ENCODE results near the gene PRPS1. TPM values are rescaled to one million over a fixed set of nuclear protein-coding genes. Genes with fewer than 3 reads are reported as not detected.

Gene PRPS1
- polyA plus RNA-seq, 1 donor (not counting 4 experiments of a cell fraction or from before 2014, with no cell fraction given): 48.4 TPM

DNA sequence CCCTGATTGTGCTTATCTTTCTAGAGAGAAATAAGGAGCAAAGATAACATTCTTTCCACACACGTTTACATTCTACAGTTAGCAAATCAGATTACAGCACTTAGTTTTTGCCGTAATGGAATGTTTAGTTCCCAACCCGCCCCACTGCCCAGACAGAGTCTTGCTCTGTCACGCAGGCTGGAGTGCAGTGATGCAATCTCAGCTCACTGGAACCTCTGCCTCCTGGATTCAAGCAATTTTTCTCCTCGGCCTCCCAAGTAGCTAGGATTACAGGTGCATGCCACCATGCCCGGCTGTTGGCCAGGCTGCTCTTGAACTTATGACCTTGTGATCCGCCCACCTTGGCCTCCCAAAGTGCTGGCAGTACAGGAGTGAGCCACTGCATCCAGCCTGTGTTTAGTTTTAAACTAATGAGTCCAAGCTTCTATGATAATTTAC is 8.4 kb upstream of the PRPS1 start:
- Histone ChIP-seq H4K20me1 (ENCODE audit: control insufficient read depth, extremely low read depth, insufficient read depth, low read length) (no peaks in the 10 kb centered on the region), H3K4me3 (ENCODE audit: control insufficient read depth in 2 of 3, extremely low read depth in 1 of 3, insufficient read depth in 2 of 3, low read depth in 1 of 3, low read length in 3 of 3) (no peak overlapping the region), H3K36me3 (ENCODE audit: control insufficient read depth in 2 of 2, extremely low read depth in 1 of 2, insufficient read depth in 2 of 2, low read length in 2 of 2) (no peaks in the 10 kb centered on the region), H3K4me1 (ENCODE audit: control insufficient read depth, extremely low read depth, insufficient read depth, low read length) (no peaks in the 10 kb centered on the region), H3K4me2 (ENCODE audit: control insufficient read depth, extremely low read depth, insufficient read depth, low read depth, low read length) (no peak overlapping the region), H2AFZ (ENCODE audit: control insufficient read depth, low read length) (no peak overlapping the region), H3K27ac (ENCODE audit: control insufficient read depth, insufficient read depth, low read length) (no peak overlapping the region), H3K9me1 (ENCODE audit: control insufficient read depth, extremely low read depth, insufficient read depth, low read length) (no peaks in the 10 kb centered on the region), H3K79me2 (ENCODE audit: control insufficient read depth, insufficient read depth, low read length) (no peaks in the 10 kb centered on the region), H3K9ac (ENCODE audit: control insufficient read depth, extremely low read depth, insufficient read depth, low read length) (no peak overlapping the region), H3K9me3 (ENCODE audit: control insufficient read depth, low read depth, low read length) (no peaks in the 10 kb centered on the region), H3K27me3 (ENCODE audit: control insufficient read depth, extremely low read depth, insufficient read depth, low read length) (peaks cover 1% of the 10 kb centered on the region)
- TF ChIP-seq CTCF (optimal IDR thresholded peaks at IDR 0.05 in 1 of 3, IDR thresholded peaks at IDR 0.05 in 1 of 3, conservative IDR thresholded peaks at IDR 0.05 in 1 of 3; ENCODE audit: extremely low read depth in 1 of 3, insufficient read depth in 2 of 3, low read length in 3 of 3) (no peak), EZH2 (IDR thresholded peaks at IDR 0.05; ENCODE audit: low read length) (no peak)
- DNase-seq (ENCODE audit: low read depth, low spot score) (no peak), FAIRE-seq (no peak)
- dilution Hi-C loops (cut with MboI; ENCODE audit: extremely low pct_ligation_motif_present, low sequenced_read_pairs): no loop called here

DNA sequence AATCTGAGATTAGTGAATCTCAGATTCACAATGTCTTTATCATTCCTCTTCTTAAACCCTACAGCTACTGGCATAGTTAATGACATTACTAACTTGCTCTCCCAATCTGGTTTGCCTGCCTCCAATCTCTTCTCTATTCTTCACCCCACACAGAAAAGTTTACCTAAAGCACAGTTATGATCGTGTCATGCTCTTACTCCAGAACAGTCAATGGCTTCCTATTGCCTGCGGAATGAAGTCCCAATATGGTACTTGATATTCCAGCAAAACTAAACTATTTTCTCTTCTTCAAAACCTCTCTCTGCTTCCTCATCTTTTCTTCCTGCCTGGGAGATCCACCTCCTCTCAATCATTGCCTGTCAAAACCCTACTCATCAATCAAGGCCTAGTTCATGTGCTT is 3.4 kb upstream of the PRPS1 start:
- H3K79me2 ChIP-seq (ENCODE audit: control insufficient read depth, insufficient read depth, low read length): peaks cover 8% of the 10 kb centered on the region
- TF ChIP-seq CTCF (optimal IDR thresholded peaks at IDR 0.05 in 1 of 3, IDR thresholded peaks at IDR 0.05 in 1 of 3, conservative IDR thresholded peaks at IDR 0.05 in 1 of 3; ENCODE audit: extremely low read depth in 1 of 3, insufficient read depth in 2 of 3, low read length in 3 of 3) (no peak), EZH2 (IDR thresholded peaks at IDR 0.05; ENCODE audit: low read length) (no peak)
- H4K20me1 ChIP-seq (ENCODE audit: control insufficient read depth, extremely low read depth, insufficient read depth, low read length): no peaks in the 10 kb centered on the region
- DNase-seq (ENCODE audit: low read depth, low spot score) (no peak), FAIRE-seq (no peak)
- no peaks in the 10 kb centered on the region for H3K9me1 ChIP-seq (ENCODE audit: control insufficient read depth, extremely low read depth, insufficient read depth, low read length)
- no peak overlapping the region for H3K4me3 ChIP-seq (ENCODE audit: control insufficient read depth in 2 of 3, extremely low read depth in 1 of 3, insufficient read depth in 2 of 3, low read depth in 1 of 3, low read length in 3 of 3)
- H3K27me3 ChIP-seq (ENCODE audit: control insufficient read depth, extremely low read depth, insufficient read depth, low read length): no peaks in the 10 kb centered on the region
- H3K4me2 ChIP-seq (ENCODE audit: control insufficient read depth, extremely low read depth, insufficient read depth, low read depth, low read length): no peak overlapping the region
- H2AFZ ChIP-seq (ENCODE audit: control insufficient read depth, low read length): no peak overlapping the region
- no peak overlapping the region for H3K27ac ChIP-seq (ENCODE audit: control insufficient read depth, insufficient read depth, low read length)
- H3K4me1 ChIP-seq (ENCODE audit: control insufficient read depth, extremely low read depth, insufficient read depth, low read length): peaks cover 5% of the 10 kb centered on the region
- dilution Hi-C loops (cut with MboI; ENCODE audit: extremely low pct_ligation_motif_present, low sequenced_read_pairs): no loop called here
- H3K9ac ChIP-seq (ENCODE audit: control insufficient read depth, extremely low read depth, insufficient read depth, low read length): no peak overlapping the region
- H3K36me3 ChIP-seq (ENCODE audit: control insufficient read depth in 2 of 2, extremely low read depth in 1 of 2, insufficient read depth in 2 of 2, low read length in 2 of 2): no peaks in the 10 kb centered on the region
- H3K9me3 ChIP-seq (ENCODE audit: control insufficient read depth, low read depth, low read length): no peaks in the 10 kb centered on the region
